GM21825 (cell line): ENCODE results near the gene ADH1B.
"Not testable (repeated sequence)": the region's sequence is repeated elsewhere in the genome, so short reads cannot be mapped to it uniquely, and the experiment has no call there.

Experiments used
- ATAC-seq: cut with Tn5 transposase; IDR thresholded peaks from one replicate; pipeline ENCODE4 v1.9.1; 2021; ENCODE audit warnings: mild to moderate bottlenecking, moderate library complexity; ENCODE audit not compliant: unreplicated experiment

Gene ADH1B

GRCh38 chr4:99324979-99325378 lies 3.8 kb upstream of the ADH1B start:
- no peak for ATAC-seq

- ATAC-seq: no peak
Observed at GRCh38 chr4:99324361-99324760, 3.2 kb upstream of the ADH1B start.

- ATAC-seq: no peak
Observed at GRCh38 chr4:99323756-99324155, 2.6 kb upstream of the ADH1B start.

GRCh38 chr4:99317811-99318210 lies 3.4 kb downstream of the ADH1B start:
- ATAC-seq: not testable (repeated sequence)

- ATAC-seq: no peak
Observed at GRCh38 chr4:99317354-99317753, 3.8 kb downstream of the ADH1B start.

GRCh38 chr4:99315839-99316238 lies 5.4 kb downstream of the ADH1B start:
- no peak for ATAC-seq

- no peak for ATAC-seq
Observed at GRCh38 chr4:99314211-99314610, 7.0 kb downstream of the ADH1B start.

GRCh38 chr4:99310389-99310788 lies 10.8 kb downstream of the ADH1B start:
- no peak for ATAC-seq

- no peak for ATAC-seq
Observed at GRCh38 chr4:99305638-99306400, 15.4 kb downstream of the ADH1B start.

- no peak for ATAC-seq
Observed at GRCh38 chr4:99301376-99302164, 19.6 kb downstream of the ADH1B start.

- no peak for ATAC-seq
Observed at GRCh38 chr4:99300934-99301333, 20.3 kb downstream of the ADH1B start.

- no peak for ATAC-seq
Observed at GRCh38 chr4:99293357-99293756, 27.8 kb downstream of the ADH1B start.

GRCh38 chr4:99290848-99291786 lies 30.1 kb downstream of the ADH1B start, which contains the start of gene ADH1A:
ADH1A (minus strand) TSS chr4:99290985; CDS start chr4:99290914, 71 bp downstream.
- no peak for ATAC-seq

GRCh38 chr4:99285387-99285786 lies 35.8 kb downstream of the ADH1B start:
- no peak for ATAC-seq

GRCh38 chr4:99282731-99283130 lies 38.5 kb downstream of the ADH1B start:
- no peak for ATAC-seq

- no peak for ATAC-seq
Observed at GRCh38 chr4:99281261-99281660, 39.9 kb downstream of the ADH1B start.

- no peak for ATAC-seq
Observed at GRCh38 chr4:99276417-99276816, 44.8 kb downstream of the ADH1B start.

- ATAC-seq: no peak
Observed at GRCh38 chr4:99275885-99276284, 45.3 kb downstream of the ADH1B start.

GRCh38 chr4:99275050-99275449 lies 46.2 kb downstream of the ADH1B start:
- no peak for ATAC-seq

GRCh38 chr4:99273704-99274103 lies 47.5 kb downstream of the ADH1B start:
- no peak for ATAC-seq

GRCh38 chr4:99264927-99265326 lies 56.3 kb downstream of the ADH1B start:
- no peak for ATAC-seq
